Pancreas (tissue), 10 donors: ENCODE measurements around the gene PACS1. TPM values are rescaled to one million over a fixed set of nuclear protein-coding genes. Genes with fewer than 3 reads are reported as not detected.
"Not testable (repeated sequence)": the region's sequence is repeated elsewhere in the genome, so short reads cannot be mapped to it uniquely, and the experiment has no call there.

Source experiments
- ATAC-seq, 4 donors: fragments of 200-7000 bp; cut with Tn5 transposase; one replicate each; pipeline versions ENCODE4 v1.8.0 to v1.9.1; 2020; ENCODE audit warnings: mild to moderate bottlenecking in 4 of 4, moderate library complexity in 4 of 4
- DNase-seq, 6 donors: peaks; one replicate each; pipeline ENCODE4 v3.0.0-alpha.2; 2020
- FAIRE-seq: peaks from 2 replicates; lab custom pipeline; 2012; peaks lifted over from hg19 to GRCh38; lab: Jason Lieb, UNC
- H3K27ac ChIP-seq, 4 donors: fragments of 200-600 bp; sonication (generic); 1 replicate in 3 of 4; 2 replicates in 1 of 4; pipeline versions ENCODE4 v1.5.0 to v1.8.0; 2020
- H3K27me3 ChIP-seq, 4 donors: fragments of 200-600 bp; one replicate each; pipeline ENCODE4 v1.8.0; 2021
- H3K36me3 ChIP-seq, 3 donors: fragments of 200-600 bp; sonication (generic) in 1 of 3; one replicate each; pipeline versions ENCODE4 v1.5.0 to v1.8.0; 2020 to 2021
- H3K4me1 ChIP-seq, 3 donors: fragments of 200-600 bp; one replicate each; pipeline ENCODE4 v1.8.0; 2021
- H3K4me3 ChIP-seq, 4 donors: fragments of 200-600 bp; sonication (generic) in 2 of 4; one replicate each; pipeline versions ENCODE4 v1.5.0 to v1.8.0; 2020 to 2021
- H3K9me3 ChIP-seq, 4 donors: fragments of 200-600 bp; one replicate each; pipeline ENCODE4 v1.8.0; 2021
- CTCF ChIP-seq, 4 donors: fragments of 200-600 bp; sonication (generic) in 3 of 4; IDR thresholded peaks; one replicate each; pipeline versions ENCODE4 v1.5.0 to v1.8.0; 2021; ENCODE audit warnings: antibody characterized with exemption in 4 of 4
- WGBS, 2 donors: extraction: QIAGEN DNeasy Blood & Tissue Kit; methylation state at CpG; one replicate each; pipeline ENCODE4 v1.1.7; 2013; 5-methylcytosine and 5-hydroxymethylcytosine counted together
- intact Hi-C, 3 donors: fragments of 100-400 bp; cut with DNase I; formaldehyde crosslinking; loops; one replicate each; pipeline versions ENCODE4 v1.11.1 to v1.14.2; 2022
- polyA plus RNA-seq, 2 donors: library from polyadenylated mRNA; stranded (reverse); fragments of 200-250 nt; gene quantifications; one replicate each; pipeline ENCODE4 v1.2.3, GENCODE V29; 2013
- total RNA-seq, 6 donors: library from RNA; stranded (reverse); fragmentation: NEBNext Ultra II Directional in 4 of 6; extraction: Animal tissue kit (Norgen Biotek cat#: 25700) in 4 of 6; gene quantifications; one replicate each; pipeline versions ENCODE4 v1.2.1 to v1.2.4, GENCODE V29; 2021 to 2023
- donor health status: healthy with polysubstance abuse.
- donor health status: DM: no; HTN: no; CAD: no; lungs with moderate emphysema.
- donor health status: DM: no; HTN: no; CAD: no.
- donor health status: control.
- donor health status: control.
- donor health status: Bipolar disorder and iron deficiency.
- donor health status: DM: yes; HTN: yes; CAD: no.
- donor health status: DM: no; HTN: no; CAD: no.
- donor health status: DM: no; HTN: no; CAD: no.
- donor health status: DM: yes; HTN: yes; CAD: no.

Gene PACS1
- 10 to 100 TPM; 19.6 to 61.0 (median 28.8) TPM for total RNA-seq
- polyA plus RNA-seq: 10 to 100 TPM; 16.9 to 27.1 TPM

- ATAC-seq (peak; percentile 50 to 77 (median 54)), DNase-seq (peak; percentile 67 to 88 (median 78)), FAIRE-seq (no peak)
- Histone ChIP-seq H3K27ac (peak within 1 kb of the TSS; percentile 75 to 94 (median 88)), H3K4me1 (peaks cover 0 to 17% (median 11%) of the 10 kb centered on the region in 3 donors), H3K4me3 (peak within 1 kb of the TSS; percentile 73 to 90 (median 78)), H3K27me3 (no peaks in the 10 kb centered on the region), H3K36me3 (peaks cover 3 to 15% (median 13%) of the 10 kb centered on the region in 3 donors), H3K9me3 (no peaks in the 10 kb centered on the region)
- 0 to 1% methylated on average over 59 to 120 of the region's 120 CpGs for WGBS, 2 donors
- TF ChIP-seq CTCF (IDR thresholded peaks at IDR 0.05): no peak
- intact Hi-C loops: loop anchor here in 2 of 3 donors (10.0 kb wide), 1 partner anchor 65 kb away; no protein-coding TSS in a partner anchor
Observed at GRCh38 chr11:66069715-66070603, at the start of gene PACS1. Gene PACS1, plus strand, starts transcription at chr11:66070272. Its CDS starts 215 bp downstream, at chr11:66070487.

DNA sequence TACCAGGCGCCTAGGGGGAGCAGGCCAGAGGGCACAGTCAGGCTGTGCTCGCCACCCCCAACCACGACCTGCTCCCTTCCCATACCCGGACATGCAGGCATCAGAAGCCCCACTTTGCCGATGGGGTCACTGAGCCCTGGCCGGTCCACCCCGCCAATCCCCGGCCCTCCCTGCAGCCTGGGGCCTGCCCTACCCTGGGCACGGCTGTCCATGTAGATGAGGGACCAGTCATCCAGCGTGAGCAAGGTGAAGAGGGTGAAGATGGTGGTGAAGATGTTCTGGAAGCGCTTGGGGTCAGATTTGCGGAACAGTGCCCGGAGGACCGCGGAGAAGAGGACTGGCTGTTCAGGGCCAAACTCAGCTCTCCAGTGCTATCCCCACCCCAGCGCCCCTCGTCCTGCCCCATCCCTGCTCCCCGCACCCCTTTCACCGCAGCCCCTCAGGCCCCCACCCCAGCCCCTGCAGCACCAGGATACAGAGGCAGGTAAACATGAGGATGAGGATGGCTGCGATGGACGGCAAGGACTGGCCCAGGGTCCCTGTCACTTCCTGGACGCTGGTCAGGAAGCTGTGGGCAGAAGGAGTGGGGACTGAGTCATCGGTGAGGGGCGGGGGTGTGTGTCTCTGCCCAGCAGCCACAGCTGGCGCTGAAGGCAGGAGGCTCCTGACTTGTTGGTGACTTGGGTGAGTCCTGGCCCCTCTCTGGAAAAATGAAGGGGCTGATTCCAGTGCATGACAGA, 49.3 kb upstream of the PACS1 start:
- DNase-seq (no peak), ATAC-seq (peak in 2 of 4 donors; percentile 53 to 54), FAIRE-seq (no peak)
- peaks cover 0 to 3% (median 0%) of the 10 kb centered on the region in 3 donors for H3K4me1 ChIP-seq
- intact Hi-C loops: no loop called here
- TF ChIP-seq CTCF (IDR thresholded peaks at IDR 0.05): no peak
- no peaks in the 10 kb centered on the region for H3K9me3 ChIP-seq
- WGBS, 2 donors: 77 to 86% methylated on average over 24 to 25 of the region's 25 CpGs
- H3K36me3 ChIP-seq: no peaks in the 10 kb centered on the region
- no peak overlapping the region for H3K27ac ChIP-seq
- no peak overlapping the region for H3K4me3 ChIP-seq
- H3K27me3 ChIP-seq: no peaks in the 10 kb centered on the region

GRCh38 chr11:66022401-66023185, 47.5 kb upstream of the PACS1 start:
- no peak overlapping the region for H3K27ac ChIP-seq
- ATAC-seq (peak; percentile 85 to 97 (median 94)), FAIRE-seq (no peak), DNase-seq (peak; percentile 37 to 94 (median 74))
- peaks cover 0 to 3% (median 0%) of the 10 kb centered on the region in 3 donors for H3K4me1 ChIP-seq
- intact Hi-C loops: no loop called here
- no peaks in the 10 kb centered on the region for H3K27me3 ChIP-seq
- H3K4me3 ChIP-seq: peak overlapping the region in 1 of 4 donors; percentile 26
- no peaks in the 10 kb centered on the region for H3K36me3 ChIP-seq
- WGBS, 2 donors: 13 to 19% methylated on average over 42 to 46 of the region's 46 CpGs
- peak; percentile 81 to 99 (median 98) for TF ChIP-seq CTCF (IDR thresholded peaks at IDR 0.05)
- no peaks in the 10 kb centered on the region for H3K9me3 ChIP-seq

GRCh38 chr11:66023186-66023440, 47.0 kb upstream of the PACS1 start:
- FAIRE-seq: not testable (repeated sequence)

More at GRCh38 chr11:66023186-66023440, 47.0 kb upstream of the PACS1 start:
- H3K9me3 ChIP-seq, H3K4me3 ChIP-seq, H3K27ac ChIP-seq, H3K4me1 ChIP-seq, H3K27me3 ChIP-seq, ATAC-seq, intact Hi-C loops, H3K36me3 ChIP-seq, DNase-seq: not testable (repeated sequence)
- 51 to 56% methylated on average over 5 of the region's 5 CpGs for WGBS, 2 donors
